ENCODE data around the gene EXOC3L4.

- TF ChIP-seq, protein P1, sequence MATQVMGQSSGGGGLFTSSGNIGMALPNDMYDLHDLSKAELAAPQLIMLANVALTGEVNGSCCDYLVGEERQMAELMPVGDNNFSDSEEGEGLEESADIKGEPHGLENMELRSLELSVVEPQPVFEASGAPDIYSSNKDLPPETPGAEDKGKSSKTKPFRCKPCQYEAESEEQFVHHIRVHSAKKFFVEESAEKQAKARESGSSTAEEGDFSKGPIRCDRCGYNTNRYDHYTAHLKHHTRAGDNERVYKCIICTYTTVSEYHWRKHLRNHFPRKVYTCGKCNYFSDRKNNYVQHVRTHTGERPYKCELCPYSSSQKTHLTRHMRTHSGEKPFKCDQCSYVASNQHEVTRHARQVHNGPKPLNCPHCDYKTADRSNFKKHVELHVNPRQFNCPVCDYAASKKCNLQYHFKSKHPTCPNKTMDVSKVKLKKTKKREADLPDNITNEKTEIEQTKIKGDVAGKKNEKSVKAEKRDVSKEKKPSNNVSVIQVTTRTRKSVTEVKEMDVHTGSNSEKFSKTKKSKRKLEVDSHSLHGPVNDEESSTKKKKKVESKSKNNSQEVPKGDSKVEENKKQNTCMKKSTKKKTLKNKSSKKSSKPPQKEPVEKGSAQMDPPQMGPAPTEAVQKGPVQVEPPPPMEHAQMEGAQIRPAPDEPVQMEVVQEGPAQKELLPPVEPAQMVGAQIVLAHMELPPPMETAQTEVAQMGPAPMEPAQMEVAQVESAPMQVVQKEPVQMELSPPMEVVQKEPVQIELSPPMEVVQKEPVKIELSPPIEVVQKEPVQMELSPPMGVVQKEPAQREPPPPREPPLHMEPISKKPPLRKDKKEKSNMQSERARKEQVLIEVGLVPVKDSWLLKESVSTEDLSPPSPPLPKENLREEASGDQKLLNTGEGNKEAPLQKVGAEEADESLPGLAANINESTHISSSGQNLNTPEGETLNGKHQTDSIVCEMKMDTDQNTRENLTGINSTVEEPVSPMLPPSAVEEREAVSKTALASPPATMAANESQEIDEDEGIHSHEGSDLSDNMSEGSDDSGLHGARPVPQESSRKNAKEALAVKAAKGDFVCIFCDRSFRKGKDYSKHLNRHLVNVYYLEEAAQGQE (IDR thresholded peaks at IDR 0.05; ENCODE audit: low read depth, low read length): no peak
- TF ChIP-seq NRF1 (IDR thresholded peaks at IDR 0.05; ENCODE audit: low read depth, low read length) (no peak), CTCF (IDR thresholded peaks at IDR 0.05) (no peak), FOXJ3 (CRISPR knock-in tag; IDR thresholded peaks at IDR 0.05) (no peak), SIN3A (IDR thresholded peaks at IDR 0.05; ENCODE audit: borderline replicate concordance, low read depth, low read length) (no peak), SMC3 (IDR thresholded peaks at IDR 0.05; ENCODE audit: low read depth, low read length) (no peak), RFX5 (IDR thresholded peaks at IDR 0.05; ENCODE audit: low read length) (no peak), USF1 (IDR thresholded peaks at IDR 0.05; ENCODE audit: borderline replicate concordance, low read depth) (no peak), POLR2AphosphoS5 (IDR thresholded peaks at IDR 0.05; ENCODE audit: low read depth, low read length) (no peak), FOXM1 (IDR thresholded peaks at IDR 0.05; ENCODE audit: low read depth) (no peak), EZH2phosphoT487 (IDR thresholded peaks at IDR 0.05; ENCODE audit: borderline replicate concordance, low read depth) (no peak), MAX (IDR thresholded peaks at IDR 0.05; ENCODE audit: low read depth) (no peak), GABPA (IDR thresholded peaks at IDR 0.05; ENCODE audit: low read depth) (no peak), MEF2A (IDR thresholded peaks at IDR 0.05; ENCODE audit: borderline replicate concordance, low read depth) (no peak)
Observed at GRCh38 chr14:103111232-103111868, 16.8 kb downstream of the EXOC3L4 start.

All from SK-N-SH (cell line).